CD4-positive, alpha-beta memory T cell (primary cell): ENCODE measurements around the gene RAC3. TPM values are rescaled to one million over a fixed set of nuclear protein-coding genes. Genes with fewer than 3 reads are reported as not detected.

Source experiments
- CTCF ChIA-PET: fragments of 350-600 bp; sonication (Branson Sonifier 250); formaldehyde crosslinking; loops from one replicate; lab custom pipeline; 2021; ENCODE audit warnings: inconsistent platforms; ENCODE audit not compliant: partially characterized antibody; lab: Charles Lee
- POLR2A ChIA-PET: fragments of 350-600 bp; sonication (Branson Sonifier 250); formaldehyde crosslinking; loops from one replicate; lab custom pipeline; 2021; ENCODE audit not compliant: partially characterized antibody; lab: Charles Lee
- DNase-seq, 5 donors: peaks; one replicate each; pipeline versions ENCODE4 v3.0.0 to v3.0.0-alpha.2; 2020 to 2022; ENCODE audit warnings: mixed read lengths in 1 of 5
- H3K27ac ChIP-seq: one replicate; pipeline ENCODE4 v1.7.0; 2013; ENCODE audit warnings: low read depth, low read length
- H3K27me3 ChIP-seq: 2 replicates; pipeline ENCODE4 v1.7.0; 2013; ENCODE audit warnings: mild to moderate bottlenecking, low read length, moderate library complexity; ENCODE audit not compliant: insufficient read depth
- H3K36me3 ChIP-seq: 2 replicates; pipeline ENCODE4 v1.7.0; 2013; ENCODE audit warnings: mild to moderate bottlenecking, low read length, moderate library complexity; ENCODE audit not compliant: insufficient read depth
- H3K4me1 ChIP-seq: 2 replicates; pipeline ENCODE4 v1.7.0; 2013; ENCODE audit warnings: mild to moderate bottlenecking, low read length, moderate library complexity; ENCODE audit not compliant: insufficient read depth
- H3K4me3 ChIP-seq, 2 donors: one replicate each; pipeline ENCODE4 v1.7.0; 2013; ENCODE audit warnings: low read length in 2 of 2, mild to moderate bottlenecking in 1 of 2
- H3K9me3 ChIP-seq, 2 donors: one replicate each; pipeline ENCODE4 v1.7.0; 2013; ENCODE audit warnings: low read length in 2 of 2, control low read depth in 1 of 2; ENCODE audit not compliant: control insufficient read depth in 1 of 2
- H3K27ac Mint-ChIP-seq, 7 donors: one replicate each; pipeline ENCODE4 v1.8.0; 2020 to 2021; ENCODE audit warnings: mixed read lengths in 7 of 7, mild to moderate bottlenecking in 6 of 7, inconsistent platforms in 3 of 7, moderate library complexity in 3 of 7
- H3K27me3 Mint-ChIP-seq, 2 donors: one replicate each; pipeline ENCODE4 v1.8.0; 2020 to 2021; ENCODE audit warnings: mixed read lengths in 2 of 2
- H3K36me3 Mint-ChIP-seq, 2 donors: one replicate each; pipeline ENCODE4 v1.8.0; 2020 to 2021; ENCODE audit warnings: mixed read lengths in 2 of 2, inconsistent platforms in 1 of 2, mild to moderate bottlenecking in 1 of 2
- H3K4me1 Mint-ChIP-seq, 4 donors: one replicate each; pipeline ENCODE4 v1.8.0; 2020 to 2021; ENCODE audit warnings: mixed read lengths in 4 of 4, mild to moderate bottlenecking in 1 of 4
- H3K4me3 Mint-ChIP-seq, 8 donors: one replicate each; pipeline ENCODE4 v1.8.0; 2020 to 2021; ENCODE audit warnings: mixed read lengths in 8 of 8, mild to moderate bottlenecking in 7 of 8, moderate library complexity in 6 of 8, inconsistent platforms in 3 of 8
- H3K9me3 Mint-ChIP-seq, 8 donors: one replicate each; pipeline ENCODE4 v1.8.0; 2020 to 2021; ENCODE audit warnings: mixed read lengths in 8 of 8, mild to moderate bottlenecking in 5 of 8, inconsistent platforms in 3 of 8, moderate library complexity in 1 of 8
- intact Hi-C: fragments of 100-400 bp; cut with micrococcal nuclease; formaldehyde crosslinking; loops from one replicate; pipeline ENCODE4 v1.15.1; 2023
- polyA plus RNA-seq, 2 donors: library from polyadenylated mRNA; unstranded; fragments of 300-500 nt; fragmentation: Illumina TruSeq; gene quantifications; one replicate each; pipeline ENCODE4 v1.2.3, GENCODE V29; 2021
- total RNA-seq, 2 experiments: library from RNA; stranded (reverse); gene quantifications; one replicate each; pipeline ENCODE4 v1.2.3, GENCODE V29; 2021

RAC3 gene
- total and polyA plus RNA-seq, 4 experiments from 2014 or later = 0.44 to 2.3 (median 0.86) TPM; not detected in 1

DNA sequence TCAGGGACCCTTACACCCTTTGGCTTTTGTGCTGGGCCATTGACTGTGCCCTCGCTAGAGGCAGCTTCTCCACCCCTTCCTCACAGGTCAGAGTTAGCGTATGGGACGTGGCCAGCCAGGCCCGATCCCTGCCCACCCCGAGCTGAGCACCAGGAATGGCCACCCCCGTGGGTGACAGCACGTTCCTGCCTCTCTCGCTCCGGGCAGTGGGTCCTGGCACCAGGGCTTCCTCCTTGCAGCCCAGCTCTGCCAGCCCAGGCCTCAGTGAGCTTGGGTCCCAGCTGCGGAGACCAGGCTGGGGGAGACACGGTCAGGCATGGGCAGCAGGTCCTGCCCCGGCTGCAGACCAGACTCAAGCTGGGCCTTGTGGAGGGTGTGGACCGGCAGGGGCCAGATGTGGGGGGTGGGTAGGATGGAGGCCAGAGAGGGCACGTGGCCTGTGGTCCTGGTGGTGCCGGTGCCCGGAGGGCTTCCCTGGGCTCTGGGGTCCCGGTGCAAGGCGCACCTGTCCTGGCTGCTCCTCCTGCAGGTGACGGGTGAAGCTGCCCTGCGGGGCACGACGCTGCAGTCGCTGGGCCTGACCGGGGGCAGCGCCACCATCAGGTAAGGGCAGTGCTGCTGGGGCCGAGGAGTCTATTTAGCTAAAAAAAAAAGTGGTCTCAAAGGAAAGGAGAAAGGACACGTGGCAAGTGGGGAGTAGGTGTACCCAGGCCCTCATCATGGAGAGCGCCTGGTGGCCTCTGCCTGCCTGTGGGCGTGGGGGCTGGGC lies 35.8 kb upstream of the RAC3 start:
- no peaks in the 10 kb centered on the region for H3K9me3 ChIP-seq
- ChIA-PET POLR2A (interaction anchor here (1.3 kb wide), 1 partner anchor 19 kb away, joined by 3 read pairs; the partner anchor contains the start of gene ASPSCR1), CTCF (no interaction called here)
- intact Hi-C loops = no loop called here
- Mint-ChIP-seq H3K27ac (peak overlapping the region in 1 of 7 donors; percentile 37), H3K4me3 (no peak overlapping the region), H3K9me3 (no peaks in the 10 kb centered on the region), H3K27me3 (no peaks in the 10 kb centered on the region), H3K36me3 (peaks cover 2 to 7% of the 10 kb centered on the region in 2 donors), H3K4me1 (peaks cover 2 to 5% (median 2%) of the 10 kb centered on the region in 4 donors)
- no peaks in the 10 kb centered on the region for H3K27me3 ChIP-seq
- H3K36me3 ChIP-seq = no peaks in the 10 kb centered on the region
- H3K4me1 ChIP-seq = no peaks in the 10 kb centered on the region
- H3K4me3 ChIP-seq = no peak overlapping the region
- DNase-seq = no peak
- H3K27ac ChIP-seq = no peak overlapping the region

DNA sequence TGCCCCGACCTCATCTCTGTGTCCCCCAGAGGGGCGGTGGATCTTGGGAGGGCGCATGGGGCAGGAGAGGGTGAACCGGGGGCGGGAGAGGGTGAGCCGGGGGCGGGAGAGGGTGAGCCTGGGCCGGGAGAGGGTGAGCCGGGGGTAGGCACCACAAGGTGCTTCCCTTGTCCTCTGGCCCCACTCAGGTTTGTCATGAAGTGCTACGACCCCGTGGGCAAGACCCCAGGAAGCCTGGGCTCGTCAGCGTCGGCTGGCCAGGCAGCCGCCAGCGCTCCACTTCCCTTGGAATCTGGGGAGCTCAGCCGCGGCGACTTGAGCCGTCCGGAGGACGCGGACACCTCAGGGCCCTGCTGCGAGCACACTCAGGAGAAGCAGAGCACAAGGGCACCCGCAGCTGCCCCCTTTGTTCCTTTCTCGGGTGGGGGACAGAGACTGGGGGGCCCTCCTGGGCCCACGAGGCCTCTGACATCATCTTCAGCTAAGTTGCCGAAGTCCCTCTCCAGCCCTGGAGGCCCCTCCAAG lies 35.2 kb upstream of the RAC3 start:
- peaks cover 2 to 7% of the 10 kb centered on the region in 2 donors for H3K36me3 Mint-ChIP-seq
- Histone ChIP-seq H3K4me1 (no peaks in the 10 kb centered on the region), H3K27me3 (no peaks in the 10 kb centered on the region), H3K4me3 (no peak overlapping the region), H3K9me3 (no peaks in the 10 kb centered on the region), H3K27ac (no peak overlapping the region), H3K36me3 (no peaks in the 10 kb centered on the region)
- H3K27me3 Mint-ChIP-seq = no peaks in the 10 kb centered on the region
- H3K27ac Mint-ChIP-seq = no peak overlapping the region
- ChIA-PET CTCF (no interaction called here), POLR2A (interaction anchor here (1.3 kb wide), 1 partner anchor 19 kb away, joined by 3 read pairs; the partner anchor contains the start of gene ASPSCR1)
- no peak for DNase-seq
- intact Hi-C loops = no loop called here
- no peak overlapping the region for H3K4me3 Mint-ChIP-seq
- peaks cover 0 to 2% (median 0%) of the 10 kb centered on the region in 4 donors for H3K4me1 Mint-ChIP-seq
- H3K9me3 Mint-ChIP-seq = no peaks in the 10 kb centered on the region

DNA sequence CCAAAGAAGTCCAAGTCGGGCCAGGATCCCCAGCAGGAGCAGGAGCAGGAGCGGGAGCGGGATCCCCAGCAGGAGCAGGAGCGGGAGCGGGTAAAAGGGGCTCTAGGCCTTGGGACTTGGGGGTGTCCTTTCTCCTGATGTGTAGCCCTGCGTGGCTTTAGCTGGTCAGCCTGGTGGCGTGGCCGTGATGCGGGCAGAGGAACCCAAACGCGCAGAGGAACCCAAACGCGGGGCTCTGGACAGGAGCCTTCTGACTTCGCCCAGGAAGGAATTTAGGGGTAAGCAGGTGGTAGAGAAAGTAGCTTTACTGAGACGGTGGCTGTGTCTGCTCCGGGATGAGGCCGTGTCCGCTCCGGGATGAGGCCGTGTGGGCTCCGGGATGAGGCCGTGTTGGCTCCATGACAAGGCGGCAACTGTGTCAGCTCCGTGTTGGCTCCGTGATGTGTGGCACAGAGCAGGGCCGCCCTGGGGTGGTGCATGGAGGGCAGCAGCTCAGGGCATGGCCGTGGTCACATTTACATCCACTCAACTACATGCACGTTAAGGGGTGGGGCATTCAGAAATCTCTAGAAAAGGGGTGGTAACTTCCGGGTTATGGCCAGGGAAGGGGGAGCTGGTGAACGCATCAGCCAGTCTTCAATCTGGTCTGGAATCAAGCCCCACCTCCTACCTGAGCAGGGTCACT lies 34.6 kb upstream of the RAC3 start:
- Histone ChIP-seq H3K4me3 (no peak overlapping the region), H3K4me1 (no peaks in the 10 kb centered on the region), H3K27me3 (no peaks in the 10 kb centered on the region), H3K9me3 (no peaks in the 10 kb centered on the region), H3K27ac (no peak overlapping the region), H3K36me3 (no peaks in the 10 kb centered on the region)
- ChIA-PET POLR2A (interaction anchor here (0.6 to 1.3 kb wide), 2 partner anchors 20 kb away, joined by 3 read pairs; partner anchors contain the start of gene ASPSCR1), CTCF (no interaction called here)
- no peaks in the 10 kb centered on the region for H3K27me3 Mint-ChIP-seq
- no peaks in the 10 kb centered on the region for H3K9me3 Mint-ChIP-seq
- H3K36me3 Mint-ChIP-seq = peaks cover 2 to 7% of the 10 kb centered on the region in 2 donors
- no peaks in the 10 kb centered on the region for H3K4me1 Mint-ChIP-seq
- H3K27ac Mint-ChIP-seq = peak overlapping the region in 1 of 7 donors; percentile 42
- intact Hi-C loops = no loop called here
- DNase-seq = no peak
- H3K4me3 Mint-ChIP-seq = no peak overlapping the region

DNA sequence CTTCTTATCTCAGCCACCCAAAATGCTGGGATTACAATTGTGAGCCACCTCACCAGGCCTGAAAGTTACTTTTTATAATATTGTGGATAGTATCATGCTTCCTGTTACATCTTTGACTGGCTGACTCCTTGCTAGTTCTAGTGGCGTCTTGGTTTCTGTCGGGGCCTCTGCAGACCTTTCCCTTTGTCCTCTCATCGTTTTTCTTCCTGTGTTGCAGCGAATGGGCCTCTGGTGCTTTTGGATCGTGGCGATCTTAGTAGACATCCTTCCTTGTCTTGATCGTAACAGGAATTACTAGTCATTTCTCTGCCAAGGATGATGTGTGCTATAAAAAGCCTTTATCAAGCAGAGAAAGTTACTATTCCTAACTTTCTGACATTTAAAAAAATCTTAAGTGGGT lies 33.3 kb upstream of the RAC3 start:
- Histone ChIP-seq H3K4me3 (no peak overlapping the region), H3K4me1 (no peaks in the 10 kb centered on the region), H3K9me3 (no peaks in the 10 kb centered on the region), H3K27me3 (no peaks in the 10 kb centered on the region), H3K36me3 (no peaks in the 10 kb centered on the region), H3K27ac (no peak overlapping the region)
- no peaks in the 10 kb centered on the region for H3K9me3 Mint-ChIP-seq
- H3K27me3 Mint-ChIP-seq = no peaks in the 10 kb centered on the region
- no peak overlapping the region for H3K27ac Mint-ChIP-seq
- no peak for DNase-seq
- no peak overlapping the region for H3K4me3 Mint-ChIP-seq
- intact Hi-C loops = no loop called here
- ChIA-PET CTCF (no interaction called here), POLR2A (no interaction called here)
- H3K36me3 Mint-ChIP-seq = peaks cover 2 to 7% of the 10 kb centered on the region in 2 donors
- H3K4me1 Mint-ChIP-seq = no peaks in the 10 kb centered on the region

DNA sequence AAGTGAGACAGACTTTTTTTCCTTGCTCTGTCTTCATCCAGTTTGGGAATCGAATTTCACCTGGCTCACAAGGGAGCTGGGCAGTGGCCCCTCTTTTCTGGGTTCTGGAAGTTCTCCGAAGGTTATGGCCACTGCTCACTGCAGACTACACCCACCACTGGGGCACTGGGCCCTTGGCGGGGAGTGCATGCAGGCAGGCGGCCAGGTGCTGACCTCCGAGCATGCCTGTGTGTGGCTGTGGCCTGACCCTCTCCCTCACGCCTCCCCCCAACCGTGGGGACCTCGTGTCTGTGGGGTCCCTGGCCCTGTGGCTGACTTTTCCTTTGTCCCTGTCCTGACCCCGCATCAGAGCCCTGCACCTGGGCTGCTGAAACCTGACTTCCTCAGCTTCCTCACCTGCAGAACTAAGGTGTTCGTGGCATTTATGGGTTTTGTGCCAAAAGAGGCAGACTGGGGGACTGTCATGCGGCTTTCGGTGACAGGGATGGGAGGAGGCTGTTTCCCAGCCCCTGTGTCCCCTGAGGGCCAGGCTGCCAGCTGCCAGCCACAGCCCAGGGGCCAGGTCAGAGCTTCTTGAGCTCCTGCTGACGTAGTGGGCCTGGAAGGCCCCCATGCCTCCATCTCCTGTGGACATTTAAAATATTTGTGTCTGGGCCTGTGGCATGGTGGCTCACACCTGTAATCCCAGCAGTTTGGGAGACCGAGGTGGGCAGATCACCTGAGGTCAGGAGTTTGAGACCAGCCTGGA lies 32.6 kb upstream of the RAC3 start:
- ChIA-PET CTCF (no interaction called here), POLR2A (no interaction called here)
- H3K4me3 Mint-ChIP-seq = no peak overlapping the region
- H3K36me3 ChIP-seq = no peaks in the 10 kb centered on the region
- H3K27me3 Mint-ChIP-seq = no peaks in the 10 kb centered on the region
- H3K27ac ChIP-seq = no peak overlapping the region
- no peaks in the 10 kb centered on the region for H3K9me3 ChIP-seq
- intact Hi-C loops = no loop called here
- H3K9me3 Mint-ChIP-seq = no peaks in the 10 kb centered on the region
- H3K27me3 ChIP-seq = no peaks in the 10 kb centered on the region
- peaks cover 2 to 4% of the 10 kb centered on the region in 2 donors for H3K36me3 Mint-ChIP-seq
- no peak overlapping the region for H3K4me3 ChIP-seq
- H3K4me1 ChIP-seq = no peaks in the 10 kb centered on the region
- no peaks in the 10 kb centered on the region for H3K4me1 Mint-ChIP-seq
- no peak for DNase-seq
- H3K27ac Mint-ChIP-seq = no peak overlapping the region

DNA sequence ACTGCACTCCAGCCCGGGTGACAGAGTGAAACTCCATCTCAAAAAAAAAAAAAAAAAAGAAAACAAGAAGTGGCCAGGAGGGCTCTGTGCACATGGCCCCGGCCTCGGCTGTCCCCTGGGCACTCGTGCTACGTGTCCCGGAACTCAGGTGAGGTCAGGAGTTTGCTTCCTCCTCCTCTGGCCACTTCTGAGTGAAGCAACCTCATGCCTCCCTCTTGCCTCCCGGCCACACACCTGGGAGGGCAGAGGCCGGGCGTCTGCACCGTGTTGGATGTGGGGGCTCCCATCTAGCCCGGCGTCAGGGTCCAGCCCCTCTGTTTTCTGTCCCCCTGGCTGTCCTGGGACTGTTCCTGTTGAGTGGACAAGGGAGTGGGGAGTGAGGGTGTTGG lies 31.9 kb upstream of the RAC3 start:
- H3K4me1 ChIP-seq = no peaks in the 10 kb centered on the region
- no peak overlapping the region for H3K27ac ChIP-seq
- H3K36me3 ChIP-seq = no peaks in the 10 kb centered on the region
- H3K9me3 ChIP-seq = no peaks in the 10 kb centered on the region
- ChIA-PET CTCF (no interaction called here), POLR2A (no interaction called here)
- DNase-seq = no peak
- Mint-ChIP-seq H3K27me3 (no peaks in the 10 kb centered on the region), H3K4me3 (no peak overlapping the region), H3K4me1 (no peaks in the 10 kb centered on the region), H3K9me3 (no peaks in the 10 kb centered on the region), H3K27ac (no peak overlapping the region), H3K36me3 (peaks cover 2 to 4% of the 10 kb centered on the region in 2 donors)
- no peak overlapping the region for H3K4me3 ChIP-seq
- H3K27me3 ChIP-seq = no peaks in the 10 kb centered on the region
- intact Hi-C loops = no loop called here
